GM18505 (cell line): ENCODE results near the gene RB1.
"Not testable (repeated sequence)": the region's sequence is repeated elsewhere in the genome, so short reads cannot be mapped to it uniquely, and the experiment has no call there.

Source experiments
- ATAC-seq: cut with Tn5 transposase; IDR thresholded peaks from one replicate; pipeline ENCODE4 v1.9.1; 2021; ENCODE audit not compliant: unreplicated experiment
- POLR2A ChIP-seq: IDR thresholded peaks from 4 replicates; pipeline ENCODE4 v1.6.1; 2011; ENCODE audit warnings: borderline replicate concordance; ENCODE audit not compliant: insufficient read depth, insufficient read length; ENCODE audit errors: extremely low read depth

Gene RB1

DNA sequence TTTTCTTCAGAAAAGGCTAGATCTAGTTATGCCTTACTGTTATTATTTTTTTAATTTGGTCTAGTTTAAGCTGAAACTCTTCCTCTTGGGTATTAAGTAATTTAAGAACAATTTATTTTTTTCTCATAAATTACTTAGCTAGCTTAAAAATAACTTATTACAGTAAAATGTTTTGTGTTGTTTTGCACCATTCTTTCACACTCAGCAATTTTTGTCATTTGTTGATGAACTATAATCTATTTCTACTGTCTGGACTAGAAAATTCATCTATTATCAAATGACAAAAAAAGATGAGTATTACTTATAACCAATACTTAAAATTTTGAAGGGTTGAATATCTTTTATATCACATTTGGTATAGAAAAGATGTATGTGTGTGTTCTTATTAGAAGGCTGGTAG lies 111.0 kb downstream of the RB1 start:
- no peak for ATAC-seq
- no peak for TF ChIP-seq POLR2A

DNA sequence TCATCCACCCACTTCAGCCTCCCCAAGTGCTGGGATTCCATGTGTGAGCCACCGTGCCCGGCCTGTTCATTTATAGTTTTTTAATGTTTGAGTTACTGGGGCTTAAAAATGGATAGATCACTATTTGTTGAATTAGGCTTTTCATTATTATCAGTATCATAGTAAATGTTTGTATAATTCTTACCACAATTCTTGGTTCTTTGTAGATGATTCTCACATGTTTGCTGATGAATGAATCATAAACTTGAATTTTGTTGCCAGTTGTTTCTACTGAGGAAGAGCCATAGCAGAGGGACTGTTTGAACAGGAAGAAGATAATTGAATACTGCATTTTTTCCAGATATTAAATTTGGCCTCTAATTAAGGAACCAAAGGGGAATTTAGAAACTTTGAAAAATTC lies 112.0 kb downstream of the RB1 start:
- no peak for TF ChIP-seq POLR2A
- ATAC-seq: no peak

GRCh38 chr13:48422003-48422402 lies 118.5 kb downstream of the RB1 start:
- ATAC-seq: not testable (repeated sequence)

GRCh38 chr13:48424212-48424611 lies 120.7 kb downstream of the RB1 start:
- no peak for TF ChIP-seq POLR2A
- ATAC-seq: no peak

DNA sequence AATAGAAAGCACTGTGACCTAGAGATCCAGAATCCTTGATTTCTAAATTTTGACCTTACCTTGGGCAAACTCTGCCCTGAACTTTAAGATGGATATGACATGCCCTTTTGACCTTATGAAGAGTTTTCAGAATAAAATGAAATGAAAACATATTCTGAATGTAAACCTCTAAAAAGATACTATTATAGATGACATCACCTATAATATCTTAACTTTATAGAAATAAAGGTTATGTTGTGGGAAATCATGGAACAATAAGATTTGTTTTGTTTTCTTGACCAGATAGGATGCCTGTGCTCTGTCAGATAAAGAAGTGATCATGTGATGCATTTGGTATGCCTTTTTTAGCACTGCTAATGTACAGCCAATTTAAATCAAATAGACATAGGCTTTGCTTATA lies 122.5 kb downstream of the RB1 start:
- no peak for ATAC-seq
- no peak for TF ChIP-seq POLR2A

DNA sequence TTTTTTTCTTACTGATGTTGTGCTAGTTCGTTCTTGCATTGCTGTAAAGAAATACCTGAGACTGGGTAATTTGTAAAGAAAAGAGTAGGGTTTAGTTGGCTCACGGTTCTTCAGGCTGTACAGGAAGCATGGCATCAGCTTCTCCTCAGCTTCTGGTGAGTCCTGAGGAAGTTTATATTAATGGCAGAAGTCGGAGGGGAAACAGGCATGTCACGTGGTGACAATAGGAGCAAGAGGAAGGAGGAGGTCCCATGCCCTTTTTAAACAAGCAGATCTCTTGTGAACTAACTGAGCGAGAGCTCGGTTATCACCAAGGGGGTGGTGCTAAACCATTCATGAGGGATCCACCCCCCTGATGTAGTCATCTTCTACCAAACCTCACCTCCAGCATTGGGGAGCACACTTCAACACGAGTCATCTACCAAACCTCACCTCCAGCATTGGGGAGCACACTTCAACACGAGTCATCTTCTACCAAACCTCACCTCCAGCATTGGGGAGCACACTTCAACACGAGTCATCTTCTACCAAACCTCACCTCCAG lies 123.3 kb downstream of the RB1 start:
- ATAC-seq: not testable (repeated sequence)

DNA sequence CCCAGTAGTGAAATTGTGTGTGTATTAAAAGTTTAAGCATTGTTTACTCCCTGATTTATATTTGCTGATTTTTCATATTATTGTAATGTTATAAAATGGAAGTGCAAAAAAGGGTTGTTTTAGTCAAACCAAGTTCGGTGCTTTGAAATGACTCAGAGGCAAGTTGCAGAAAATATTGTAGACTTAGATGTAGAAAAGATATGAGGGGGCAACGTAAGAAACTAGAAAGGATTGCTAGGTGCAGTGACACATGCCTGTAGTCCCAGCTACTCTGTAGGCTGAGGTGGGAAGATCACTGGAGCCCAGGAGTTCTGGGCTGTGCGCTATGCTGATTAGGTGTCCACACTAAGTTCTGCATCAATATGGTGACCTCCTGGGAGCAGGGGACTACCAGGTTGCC lies 125.5 kb downstream of the RB1 start:
- no peak for ATAC-seq
- no peak for TF ChIP-seq POLR2A

DNA sequence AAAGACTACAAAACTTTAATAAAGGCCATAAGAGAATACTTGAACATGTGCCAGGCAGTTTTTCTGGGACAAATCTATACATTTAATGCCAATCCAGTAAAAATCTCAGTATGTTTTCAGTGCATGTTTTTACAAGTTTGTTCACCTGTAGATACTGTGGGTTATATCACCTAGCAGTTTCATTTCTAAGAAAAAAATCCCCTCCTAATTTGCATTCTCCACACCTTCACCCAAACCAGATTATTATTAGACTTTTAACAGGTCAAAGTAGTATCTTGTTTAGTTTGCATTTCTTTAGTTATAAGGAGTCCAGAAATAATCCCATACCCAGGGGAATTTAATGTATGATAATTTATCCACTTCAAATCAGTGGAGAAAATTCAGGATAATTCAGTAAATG lies 126.3 kb downstream of the RB1 start:
- TF ChIP-seq POLR2A: no peak
- ATAC-seq: no peak

- TF ChIP-seq POLR2A: no peak
- no peak for ATAC-seq
Measured at GRCh38 chr13:48431431-48431830, 127.9 kb downstream of the RB1 start.

DNA sequence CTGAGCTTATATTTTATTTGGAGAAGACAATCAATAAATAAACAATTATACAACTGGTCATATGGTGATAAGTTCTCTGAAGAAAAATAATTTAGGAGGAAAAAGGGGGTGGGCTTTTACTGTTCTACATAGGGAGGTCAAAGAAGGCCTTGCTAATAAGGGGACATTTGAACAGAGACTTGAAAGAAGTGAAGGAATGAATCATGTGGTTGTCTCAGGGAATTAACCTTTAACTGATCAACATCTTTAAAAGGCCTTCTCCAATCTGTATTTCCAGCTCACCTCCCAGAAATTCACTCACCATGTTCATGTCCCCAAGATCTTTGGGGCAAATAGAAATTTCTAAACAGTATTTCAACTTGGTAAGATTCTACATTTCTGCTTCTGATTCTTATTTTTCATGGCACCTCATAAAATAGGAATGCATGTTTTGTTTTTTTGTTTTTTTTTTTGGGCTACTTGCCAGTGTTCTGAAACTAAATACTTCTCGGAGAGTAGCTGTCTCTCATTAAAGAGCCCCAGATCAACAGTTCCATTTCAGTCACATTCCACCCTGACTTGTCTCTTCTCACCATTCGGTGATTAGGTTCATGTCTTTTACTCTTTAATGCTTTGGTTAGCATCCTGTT lies 128.6 kb downstream of the RB1 start:
- no peak for TF ChIP-seq POLR2A
- ATAC-seq: no peak

- no peak for TF ChIP-seq POLR2A
- ATAC-seq: no peak
Measured at GRCh38 chr13:48434200-48434599, 130.6 kb downstream of the RB1 start.

DNA sequence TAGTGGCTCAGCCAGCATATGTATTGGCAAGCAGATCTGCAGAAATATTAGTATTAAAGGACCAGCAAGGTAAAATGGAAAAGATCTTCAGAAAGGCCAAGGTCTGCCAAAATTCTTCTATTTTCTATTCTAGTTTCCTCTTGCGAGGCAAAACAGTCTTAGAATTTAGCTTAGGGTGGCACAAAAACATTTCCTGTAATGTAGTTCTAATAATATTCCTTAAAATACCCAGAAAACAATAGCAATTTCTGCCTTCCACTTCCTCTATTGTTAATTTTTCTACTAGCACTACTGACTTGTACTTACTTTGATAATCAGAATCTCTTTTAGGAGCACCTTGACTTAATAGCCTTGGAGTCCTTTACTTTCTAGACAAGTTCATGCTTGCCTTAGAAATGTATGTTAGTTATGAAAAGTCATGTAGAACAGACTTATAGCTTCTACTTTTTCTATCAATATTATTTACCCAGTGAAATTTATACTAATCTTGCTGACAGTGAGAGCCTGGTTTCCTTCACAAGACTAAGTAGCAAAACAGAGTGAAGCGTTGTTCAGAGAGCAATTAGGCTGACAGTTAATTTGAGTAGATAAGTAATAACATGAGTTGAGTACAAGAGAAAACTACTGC lies 133.2 kb downstream of the RB1 start:
- ATAC-seq: no peak

DNA sequence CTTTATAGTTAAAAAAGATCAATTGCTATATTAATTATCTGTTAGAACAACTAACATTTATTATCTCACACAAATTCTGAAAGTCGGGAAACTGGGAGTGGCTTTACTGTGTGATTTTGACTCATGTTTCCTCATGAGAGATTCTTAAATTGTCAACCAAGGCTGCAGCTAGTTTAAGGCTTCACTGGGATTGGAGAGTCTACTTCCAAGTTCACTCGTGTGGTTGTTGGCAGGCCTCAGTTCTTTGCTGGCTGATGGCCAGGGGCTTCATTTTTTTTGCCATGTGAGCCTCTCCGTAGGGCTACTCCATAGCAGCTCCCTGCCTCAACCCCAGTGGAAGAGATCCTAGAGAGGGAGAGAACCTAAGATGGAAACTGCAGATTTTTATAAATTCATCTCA lies 133.8 kb downstream of the RB1 start:
- no peak for ATAC-seq
- no peak for TF ChIP-seq POLR2A

More for the DNA sequence above, 133.2 kb downstream of the RB1 start:
- TF ChIP-seq POLR2A: no peak

GRCh38 chr13:48443442-48444208 lies 140.1 kb downstream of the RB1 start:
- ATAC-seq: no peak

More at GRCh38 chr13:48443442-48444208, 140.1 kb downstream of the RB1 start:
- TF ChIP-seq POLR2A: no peak
